ENCODE data around the gene KDSR. TPM values are rescaled to one million over a fixed set of nuclear protein-coding genes. Genes with fewer than 3 reads are reported as not detected.

KDSR gene
- total RNA-seq, 4 donors from 2014 or later, result 13.1 to 37.2 (median 28.3) TPM

GRCh38 chr18:63320975-63321265, 46.1 kb downstream of the KDSR start:
- no peaks in the 10 kb centered on the region for H3K27me3 ChIP-seq
- peak; percentile 64 for DNase-seq
- 33 to 37% methylated on average over 3 to 16 of the region's 16 CpGs for WGBS, 2 donors (ENCODE audit: low coverage in 1 of 2)
- in situ Hi-C loops (cut with MboI; ENCODE audit: low pct_ligation_motif_present in 1 of 4, low pct_unique_long_range_greater_than_20kb in 1 of 4, low sequenced_read_pairs in 3 of 4) (loop anchor here in 2 of 4 donors (10.0 kb wide), 2 partner anchors 186 to 306 kb away; no protein-coding TSS in a partner anchor), intact Hi-C loops (cut with DNase I; ENCODE audit: low total_unique reads) (loop anchor here (5.0 kb wide), 1 partner anchor 189 kb away; no protein-coding TSS in a partner anchor)
- peak overlapping the region; percentile 91 to 94 (median 92) for H3K27ac ChIP-seq
- no peaks in the 10 kb centered on the region for H3K36me3 ChIP-seq
- H3K4me3 ChIP-seq, result peak overlapping the region; percentile 22 to 89 (median 72)
- TF ChIP-seq EP300 (IDR thresholded peaks at IDR 0.05; ENCODE audit: low read depth) (no peak), POLR2A (IDR thresholded peaks at IDR 0.05) (peak; percentile 7), POLR2AphosphoS5 (IDR thresholded peaks at IDR 0.05) (no peak)
- TF ChIP-seq, protein P1, sequence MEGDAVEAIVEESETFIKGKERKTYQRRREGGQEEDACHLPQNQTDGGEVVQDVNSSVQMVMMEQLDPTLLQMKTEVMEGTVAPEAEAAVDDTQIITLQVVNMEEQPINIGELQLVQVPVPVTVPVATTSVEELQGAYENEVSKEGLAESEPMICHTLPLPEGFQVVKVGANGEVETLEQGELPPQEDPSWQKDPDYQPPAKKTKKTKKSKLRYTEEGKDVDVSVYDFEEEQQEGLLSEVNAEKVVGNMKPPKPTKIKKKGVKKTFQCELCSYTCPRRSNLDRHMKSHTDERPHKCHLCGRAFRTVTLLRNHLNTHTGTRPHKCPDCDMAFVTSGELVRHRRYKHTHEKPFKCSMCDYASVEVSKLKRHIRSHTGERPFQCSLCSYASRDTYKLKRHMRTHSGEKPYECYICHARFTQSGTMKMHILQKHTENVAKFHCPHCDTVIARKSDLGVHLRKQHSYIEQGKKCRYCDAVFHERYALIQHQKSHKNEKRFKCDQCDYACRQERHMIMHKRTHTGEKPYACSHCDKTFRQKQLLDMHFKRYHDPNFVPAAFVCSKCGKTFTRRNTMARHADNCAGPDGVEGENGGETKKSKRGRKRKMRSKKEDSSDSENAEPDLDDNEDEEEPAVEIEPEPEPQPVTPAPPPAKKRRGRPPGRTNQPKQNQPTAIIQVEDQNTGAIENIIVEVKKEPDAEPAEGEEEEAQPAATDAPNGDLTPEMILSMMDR (IDR thresholded peaks at IDR 0.05), result no peak
- peaks cover 3 to 32% (median 23%) of the 10 kb centered on the region in 4 donors for H3K4me1 ChIP-seq
- no peaks in the 10 kb centered on the region for H3K9me3 ChIP-seq

DNA sequence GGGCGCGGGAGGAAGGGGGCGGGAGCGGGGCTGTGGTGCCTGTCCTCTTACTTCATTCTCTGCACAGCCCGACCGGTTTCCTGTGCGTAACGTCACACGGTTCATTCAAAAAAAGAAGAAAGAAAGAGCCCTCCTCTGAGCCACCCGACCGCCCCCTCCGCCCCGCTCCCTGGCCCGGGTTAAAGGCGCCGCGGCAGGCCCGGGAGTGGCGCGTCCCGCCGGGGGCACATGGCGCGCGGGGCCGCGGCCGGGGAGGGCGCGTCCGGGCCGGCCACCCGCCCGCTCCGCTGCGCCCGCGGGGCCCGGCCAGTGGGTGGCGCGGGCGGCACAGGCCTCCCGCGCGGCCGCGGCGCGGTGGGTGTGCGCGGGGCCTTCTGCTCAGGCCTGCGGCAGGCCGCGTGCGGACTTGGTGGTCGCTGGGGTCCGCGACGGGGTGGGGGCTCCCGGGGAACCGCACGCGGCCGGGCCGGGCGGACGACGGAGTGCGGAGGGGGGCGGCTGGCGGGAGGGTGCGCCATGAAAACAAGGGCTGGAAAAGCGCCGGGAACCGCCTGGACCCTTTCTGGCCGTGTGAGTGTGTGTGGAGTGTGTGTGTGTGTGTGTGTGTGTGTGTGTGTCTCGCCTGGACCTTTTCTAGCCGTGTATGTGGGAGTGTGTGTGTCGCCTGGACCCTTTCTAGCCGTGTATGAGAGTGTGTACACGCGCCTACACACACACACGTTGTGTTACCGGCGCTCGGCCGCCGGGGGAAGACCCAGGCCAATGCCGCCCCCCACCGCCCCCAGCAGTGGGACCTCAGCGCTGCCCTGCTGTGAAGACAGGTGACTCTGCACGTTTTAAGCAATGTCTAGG, 46.7 kb downstream of the KDSR start:
- peaks cover 3 to 37% (median 24%) of the 10 kb centered on the region in 4 donors for H3K4me1 ChIP-seq
- H3K36me3 ChIP-seq, result no peaks in the 10 kb centered on the region
- TF ChIP-seq, protein P1 (IDR thresholded peaks at IDR 0.05), result peak in 2 of 5 experiments; percentile 35 to 42
- TF ChIP-seq EP300 (IDR thresholded peaks at IDR 0.05; ENCODE audit: low read depth) (no peak), POLR2A (IDR thresholded peaks at IDR 0.05) (peak; percentile 28), POLR2AphosphoS5 (IDR thresholded peaks at IDR 0.05) (peak in 1 of 3 donors; percentile 34)
- peak; percentile 90 for DNase-seq
- peak overlapping the region; percentile 91 to 94 (median 92) for H3K27ac ChIP-seq
- H3K9me3 ChIP-seq, result no peaks in the 10 kb centered on the region
- no peaks in the 10 kb centered on the region for H3K27me3 ChIP-seq
- in situ Hi-C loops (cut with MboI; ENCODE audit: low pct_ligation_motif_present in 1 of 4, low pct_unique_long_range_greater_than_20kb in 1 of 4, low sequenced_read_pairs in 3 of 4), result loop anchor here in 2 of 4 donors (10.0 kb wide), 2 partner anchors 186 to 306 kb away; no protein-coding TSS in a partner anchor
- intact Hi-C loops (cut with DNase I; ENCODE audit: low total_unique reads), result loop anchor here (5.0 kb wide), 1 partner anchor 188 kb away; no protein-coding TSS in a partner anchor
- H3K4me3 ChIP-seq, result peak overlapping the region; percentile 22 to 89 (median 72)
- WGBS, 2 donors (ENCODE audit: low coverage in 1 of 2), result 1% methylated on average over 18 of the region's 92 CpGs; no CpG with 5 or more reads in 1 of the 2 donors

- intact Hi-C loops (cut with DNase I; ENCODE audit: low total_unique reads), result loop anchor here (5.0 kb wide), 1 partner anchor 187 kb away; no protein-coding TSS in a partner anchor
- H3K4me1 ChIP-seq, result peaks cover 3 to 45% (median 24%) of the 10 kb centered on the region in 4 donors
- DNase-seq, result peak; percentile 45
- H3K27me3 ChIP-seq, result no peaks in the 10 kb centered on the region
- peak within 1 kb of the TSS; percentile 61 to 89 (median 72) for H3K4me3 ChIP-seq
- H3K36me3 ChIP-seq, result no peaks in the 10 kb centered on the region
- no peaks in the 10 kb centered on the region for H3K9me3 ChIP-seq
- peak within 1 kb of the TSS; percentile 91 to 94 (median 92) for H3K27ac ChIP-seq
- in situ Hi-C loops (cut with MboI; ENCODE audit: low pct_ligation_motif_present in 1 of 4, low pct_unique_long_range_greater_than_20kb in 1 of 4, low sequenced_read_pairs in 3 of 4), result loop anchor here (5.0 to 10.0 kb wide), 4 partner anchors 177 to 305 kb away; no protein-coding TSS in a partner anchor
- WGBS, 2 donors (ENCODE audit: low coverage in 1 of 2), result 0 to 1% methylated on average over 4 to 58 of the region's 78 CpGs
- TF ChIP-seq EP300 (IDR thresholded peaks at IDR 0.05; ENCODE audit: low read depth) (no peak), POLR2A (IDR thresholded peaks at IDR 0.05) (peak; percentile 12), POLR2AphosphoS5 (IDR thresholded peaks at IDR 0.05) (peak in 2 of 3 donors; percentile 10 to 61)
These were observed 47.5 kb downstream of the KDSR start, which contains the start of gene BCL2 for GRCh38 chr18:63319383-63320122. BCL2 (minus strand) TSS chr18:63319769.

- TF ChIP-seq, protein P1 (IDR thresholded peaks at IDR 0.05), result no peak
- TF ChIP-seq POLR2A (IDR thresholded peaks at IDR 0.05) (no peak), EP300 (IDR thresholded peaks at IDR 0.05; ENCODE audit: low read depth) (no peak), POLR2AphosphoS5 (IDR thresholded peaks at IDR 0.05) (no peak)
- in situ Hi-C loops (cut with MboI; ENCODE audit: low pct_ligation_motif_present in 1 of 4, low pct_unique_long_range_greater_than_20kb in 1 of 4, low sequenced_read_pairs in 3 of 4) (loop anchor here in 3 of 4 donors (5.0 to 10.0 kb wide), 3 partner anchors 177 to 187 kb away; no protein-coding TSS in a partner anchor), intact Hi-C loops (cut with DNase I; ENCODE audit: low total_unique reads) (no loop called here)
- peak overlapping the region; percentile 91 to 94 (median 92) for H3K27ac ChIP-seq
- no peaks in the 10 kb centered on the region for H3K27me3 ChIP-seq
- peak overlapping the region; percentile 61 to 89 (median 72) for H3K4me3 ChIP-seq
- no peaks in the 10 kb centered on the region for H3K36me3 ChIP-seq
- DNase-seq, result no peak
- WGBS, 2 donors (ENCODE audit: low coverage in 1 of 2), result 0 to 1% methylated on average over 7 to 8 of the region's 8 CpGs
- H3K9me3 ChIP-seq, result no peaks in the 10 kb centered on the region
- H3K4me1 ChIP-seq, result peaks cover 3 to 51% (median 24%) of the 10 kb centered on the region in 4 donors
These were observed 48.1 kb downstream of the KDSR start for GRCh38 chr18:63318889-63319382.
